ENCODE measurements around the gene COL18A1.

The COL18A1 gene

DNA sequence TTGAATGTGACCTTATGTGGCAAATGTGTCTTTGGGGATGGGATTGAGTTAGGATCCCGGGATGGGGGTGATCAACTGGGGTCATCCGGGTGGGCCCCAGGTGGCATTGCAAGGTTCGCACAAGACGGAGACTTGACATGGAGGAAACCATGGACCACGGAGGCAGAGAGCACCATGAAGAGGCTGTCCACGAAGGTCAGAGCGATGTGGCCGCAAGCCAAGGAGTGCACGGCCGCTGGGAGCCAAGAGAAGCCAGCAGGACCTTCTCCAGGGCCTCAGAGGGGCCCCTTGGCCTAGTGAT lies 22.3 kb upstream of the COL18A1 start:
- H2AFZ ChIP-seq (ENCODE audit: low read depth, low read length) = no peak overlapping the region
- no peak overlapping the region for H3K4me2 ChIP-seq (ENCODE audit: low read length)
- no peaks in the 10 kb centered on the region for H4K20me1 ChIP-seq (ENCODE audit: insufficient read depth, low read length)
- no peak overlapping the region for H3K27ac ChIP-seq (ENCODE audit: low read length)
- no peak for TF ChIP-seq EZH2phosphoT487 (IDR thresholded peaks at IDR 0.05; ENCODE audit: low read depth)
- TF ChIP-seq, protein P1, sequence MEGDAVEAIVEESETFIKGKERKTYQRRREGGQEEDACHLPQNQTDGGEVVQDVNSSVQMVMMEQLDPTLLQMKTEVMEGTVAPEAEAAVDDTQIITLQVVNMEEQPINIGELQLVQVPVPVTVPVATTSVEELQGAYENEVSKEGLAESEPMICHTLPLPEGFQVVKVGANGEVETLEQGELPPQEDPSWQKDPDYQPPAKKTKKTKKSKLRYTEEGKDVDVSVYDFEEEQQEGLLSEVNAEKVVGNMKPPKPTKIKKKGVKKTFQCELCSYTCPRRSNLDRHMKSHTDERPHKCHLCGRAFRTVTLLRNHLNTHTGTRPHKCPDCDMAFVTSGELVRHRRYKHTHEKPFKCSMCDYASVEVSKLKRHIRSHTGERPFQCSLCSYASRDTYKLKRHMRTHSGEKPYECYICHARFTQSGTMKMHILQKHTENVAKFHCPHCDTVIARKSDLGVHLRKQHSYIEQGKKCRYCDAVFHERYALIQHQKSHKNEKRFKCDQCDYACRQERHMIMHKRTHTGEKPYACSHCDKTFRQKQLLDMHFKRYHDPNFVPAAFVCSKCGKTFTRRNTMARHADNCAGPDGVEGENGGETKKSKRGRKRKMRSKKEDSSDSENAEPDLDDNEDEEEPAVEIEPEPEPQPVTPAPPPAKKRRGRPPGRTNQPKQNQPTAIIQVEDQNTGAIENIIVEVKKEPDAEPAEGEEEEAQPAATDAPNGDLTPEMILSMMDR (IDR thresholded peaks at IDR 0.05; ENCODE audit: low read depth, low read length) = no peak
- no peaks in the 10 kb centered on the region for H3K36me3 ChIP-seq (replicated peaks; ENCODE audit: low read depth, low read length)
- no peak overlapping the region for H3K9ac ChIP-seq (ENCODE audit: low read length)
- no peaks in the 10 kb centered on the region for H3K9me3 ChIP-seq (ENCODE audit: insufficient read depth, low read length)
- no peaks in the 10 kb centered on the region for H3K79me2 ChIP-seq (ENCODE audit: low read length)
- H3K4me3 ChIP-seq (ENCODE audit: low read length) = no peak overlapping the region
- H3K4me1 ChIP-seq (ENCODE audit: low read length) = no peaks in the 10 kb centered on the region
- H3K27me3 ChIP-seq (ENCODE audit: low read depth, low read length) = peaks cover 6% of the 10 kb centered on the region; the same call in 1 of the 2 replicates

DNA sequence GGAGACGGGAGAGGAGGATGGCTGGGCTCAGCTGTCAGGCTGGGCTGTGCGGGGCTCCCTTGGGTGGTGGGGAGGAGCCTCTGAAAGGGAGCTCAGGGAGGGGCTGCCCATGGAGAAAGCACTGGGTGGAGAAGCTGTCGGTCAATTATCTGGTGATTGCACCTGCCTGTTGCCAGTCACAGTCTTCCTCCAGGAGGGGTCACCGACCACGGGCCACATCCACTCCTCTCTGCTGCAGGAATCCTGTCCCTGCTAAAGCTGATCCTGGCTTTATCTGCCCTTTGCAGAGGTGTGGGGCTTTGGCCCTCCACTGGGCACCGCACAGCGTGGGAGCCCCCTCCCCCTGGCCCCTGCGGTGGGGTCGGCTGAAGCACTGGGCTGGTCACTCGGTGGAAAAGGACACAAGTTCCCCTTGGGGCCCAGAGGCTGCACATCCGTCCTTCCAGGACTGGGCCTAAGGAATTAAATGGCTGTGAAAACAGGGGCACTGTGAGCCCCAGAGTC lies 21.8 kb upstream of the COL18A1 start:
- H3K4me2 ChIP-seq (ENCODE audit: low read length) = no peak overlapping the region
- H3K4me3 ChIP-seq (ENCODE audit: low read length) = no peak overlapping the region
- no peaks in the 10 kb centered on the region for H3K4me1 ChIP-seq (ENCODE audit: low read length)
- H3K79me2 ChIP-seq (ENCODE audit: low read length) = no peaks in the 10 kb centered on the region
- peaks cover 1% of the 10 kb centered on the region; the same call in 1 of the 2 replicates for H3K27me3 ChIP-seq (ENCODE audit: low read depth, low read length)
- no peak overlapping the region for H3K9ac ChIP-seq (ENCODE audit: low read length)
- H3K27ac ChIP-seq (ENCODE audit: low read length) = no peak overlapping the region
- H3K36me3 ChIP-seq (replicated peaks; ENCODE audit: low read depth, low read length) = no peaks in the 10 kb centered on the region
- no peak for TF ChIP-seq EZH2phosphoT487 (IDR thresholded peaks at IDR 0.05; ENCODE audit: low read depth)
- TF ChIP-seq, protein P1 (IDR thresholded peaks at IDR 0.05; ENCODE audit: low read depth, low read length) = no peak
- H4K20me1 ChIP-seq (ENCODE audit: insufficient read depth, low read length) = no peaks in the 10 kb centered on the region
- H3K9me3 ChIP-seq (ENCODE audit: insufficient read depth, low read length) = no peaks in the 10 kb centered on the region
- H2AFZ ChIP-seq (ENCODE audit: low read depth, low read length) = no peak overlapping the region

DNA sequence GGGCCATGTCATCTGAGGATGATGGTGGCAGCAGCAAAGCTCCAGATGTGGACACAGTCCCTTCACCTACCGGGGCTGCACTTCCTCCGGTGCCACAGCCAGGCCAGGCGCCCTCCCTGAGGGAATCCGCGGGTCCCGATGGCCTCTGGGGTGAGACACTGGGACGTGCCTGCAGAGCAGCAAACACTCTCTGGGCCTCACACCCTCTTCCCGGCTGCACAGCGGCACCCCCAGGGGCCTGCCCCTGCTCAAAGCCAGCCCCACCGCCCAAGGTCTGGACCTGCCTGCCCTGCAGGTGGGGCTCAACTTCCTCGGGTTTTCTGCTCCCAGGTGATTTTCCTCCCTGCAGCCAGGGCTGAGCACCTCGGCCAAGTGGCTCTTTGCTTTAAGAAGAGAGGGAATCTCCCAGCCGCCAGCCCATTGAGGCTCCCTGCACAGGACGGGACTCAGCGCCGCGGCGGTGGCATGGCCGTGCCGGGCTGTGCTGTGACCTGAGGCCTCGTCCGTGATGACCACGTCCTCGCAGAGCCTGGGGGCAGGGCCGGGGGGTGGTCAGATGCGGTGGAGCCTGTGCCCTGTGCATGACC lies 21.3 kb upstream of the COL18A1 start:
- TF ChIP-seq EZH2phosphoT487 (IDR thresholded peaks at IDR 0.05; ENCODE audit: low read depth) = no peak
- TF ChIP-seq, protein P1 (IDR thresholded peaks at IDR 0.05; ENCODE audit: low read depth, low read length) = no peak
- Histone ChIP-seq H3K4me3 (ENCODE audit: low read length) (no peak overlapping the region), H4K20me1 (ENCODE audit: insufficient read depth, low read length) (no peaks in the 10 kb centered on the region), H3K9ac (ENCODE audit: low read length) (no peak overlapping the region), H3K27me3 (ENCODE audit: low read depth, low read length) (no peaks in the 10 kb centered on the region; the same call in 1 of the 2 replicates), H3K27ac (ENCODE audit: low read length) (no peak overlapping the region), H2AFZ (ENCODE audit: low read depth, low read length) (no peak overlapping the region), H3K79me2 (ENCODE audit: low read length) (no peaks in the 10 kb centered on the region), H3K36me3 (replicated peaks; ENCODE audit: low read depth, low read length) (no peaks in the 10 kb centered on the region), H3K9me3 (ENCODE audit: insufficient read depth, low read length) (no peaks in the 10 kb centered on the region), H3K4me1 (ENCODE audit: low read length) (no peaks in the 10 kb centered on the region), H3K4me2 (ENCODE audit: low read length) (no peak overlapping the region)

DNA sequence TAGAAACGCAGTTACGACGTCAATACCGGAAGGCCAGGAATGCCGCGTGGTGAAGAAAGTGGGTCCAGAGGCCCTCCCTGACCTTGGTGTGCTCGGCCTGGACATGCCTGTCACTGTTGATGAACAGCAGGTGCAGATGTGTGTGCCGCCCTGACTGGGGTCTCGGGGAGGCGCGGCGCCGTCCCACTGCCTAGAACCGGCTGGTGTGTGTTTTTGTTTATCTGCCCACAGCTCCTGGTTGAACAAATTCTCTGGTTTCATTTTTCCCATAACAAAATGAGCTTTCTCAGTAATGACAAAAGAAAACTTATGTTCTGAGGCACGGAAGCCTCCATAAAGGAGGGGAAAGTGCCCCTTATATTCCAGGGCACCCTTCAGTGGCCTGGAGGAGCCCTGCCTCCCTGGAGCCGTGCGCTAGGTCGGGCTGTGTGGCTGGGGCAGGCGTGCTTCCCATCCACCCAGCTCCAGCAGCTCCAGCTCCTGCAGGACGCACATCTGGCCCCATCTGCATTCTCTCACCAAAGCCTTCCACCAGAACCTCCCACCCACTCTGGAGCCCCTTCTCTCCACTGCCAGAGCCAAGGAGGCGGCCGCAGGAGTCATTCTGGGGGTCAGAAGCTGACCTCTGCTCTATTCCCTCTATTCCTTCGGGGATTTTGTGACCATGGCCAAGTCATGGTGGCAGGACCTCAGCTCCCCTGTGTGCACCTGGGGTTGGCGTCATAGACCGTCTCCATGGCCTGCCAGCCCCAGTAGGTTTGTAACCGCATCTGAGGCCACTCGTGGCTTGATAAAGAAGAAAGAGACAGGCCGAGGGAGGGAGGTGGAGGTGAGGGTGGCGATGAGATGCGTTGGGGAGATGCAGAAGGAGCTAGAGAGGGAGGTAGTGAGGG lies 20.1 kb upstream of the COL18A1 start:
- TF ChIP-seq, protein P1 (IDR thresholded peaks at IDR 0.05; ENCODE audit: low read depth, low read length) = no peak
- no peak for TF ChIP-seq EZH2phosphoT487 (IDR thresholded peaks at IDR 0.05; ENCODE audit: low read depth)
- H3K9ac ChIP-seq (ENCODE audit: low read length) = no peak overlapping the region
- no peak overlapping the region for H3K27ac ChIP-seq (ENCODE audit: low read length)
- no peaks in the 10 kb centered on the region; the same call in 1 of the 2 replicates for H3K27me3 ChIP-seq (ENCODE audit: low read depth, low read length)
- H3K79me2 ChIP-seq (ENCODE audit: low read length) = no peaks in the 10 kb centered on the region
- no peaks in the 10 kb centered on the region for H3K36me3 ChIP-seq (replicated peaks; ENCODE audit: low read depth, low read length)
- H4K20me1 ChIP-seq (ENCODE audit: insufficient read depth, low read length) = no peaks in the 10 kb centered on the region
- no peak overlapping the region for H3K4me2 ChIP-seq (ENCODE audit: low read length)
- H3K4me1 ChIP-seq (ENCODE audit: low read length) = no peaks in the 10 kb centered on the region
- no peaks in the 10 kb centered on the region for H3K9me3 ChIP-seq (ENCODE audit: insufficient read depth, low read length)
- no peak overlapping the region for H3K4me3 ChIP-seq (ENCODE audit: low read length)
- no peak overlapping the region for H2AFZ ChIP-seq (ENCODE audit: low read depth, low read length)

Measured in OCI-LY3 (cell line).